ENCODE data around the gene FBXL3.
"Not testable (repeated sequence)": the region's sequence is repeated elsewhere in the genome, so short reads cannot be mapped to it uniquely, and the experiment has no call there.

The FBXL3 gene

DNA sequence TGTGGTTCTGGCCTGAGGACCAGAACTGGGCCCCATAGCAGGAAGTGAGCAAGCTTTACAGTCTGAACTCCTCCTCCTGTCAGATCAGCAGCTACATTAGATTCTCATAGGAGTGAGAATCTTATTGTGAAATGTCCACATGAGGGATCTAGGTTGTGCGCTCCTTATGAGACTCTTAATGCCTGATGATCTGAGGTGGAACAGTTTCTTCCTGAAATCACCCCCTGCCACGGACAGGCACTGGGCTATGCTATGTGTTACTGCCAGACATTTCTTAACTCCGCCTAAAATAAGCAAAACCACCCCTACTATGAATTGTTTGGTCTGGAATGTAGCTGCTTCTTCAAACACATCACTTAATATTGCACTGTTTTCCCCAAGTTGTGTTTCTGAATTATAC, 4.6 kb downstream of the FBXL3 start:
- DNase-seq: no peak

DNA sequence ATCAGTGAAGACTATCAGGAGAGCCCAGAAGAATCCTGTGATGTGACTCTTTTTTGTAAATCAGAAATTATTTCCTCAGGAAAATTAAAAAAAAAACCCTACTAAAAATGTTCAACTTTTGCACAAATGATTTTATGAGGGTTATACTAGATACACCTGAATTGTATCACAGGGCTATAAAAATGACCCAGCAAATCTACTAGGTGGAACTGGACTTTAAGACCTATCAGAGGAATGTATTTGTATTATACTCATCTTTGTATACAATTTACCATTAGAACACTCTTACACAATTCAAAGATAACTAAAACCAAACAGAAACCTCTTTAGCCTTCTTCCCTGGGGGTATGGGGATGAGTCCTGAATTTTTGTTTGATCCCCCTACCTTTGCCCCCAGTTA, 7.2 kb downstream of the FBXL3 start:
- no peak for DNase-seq

DNA sequence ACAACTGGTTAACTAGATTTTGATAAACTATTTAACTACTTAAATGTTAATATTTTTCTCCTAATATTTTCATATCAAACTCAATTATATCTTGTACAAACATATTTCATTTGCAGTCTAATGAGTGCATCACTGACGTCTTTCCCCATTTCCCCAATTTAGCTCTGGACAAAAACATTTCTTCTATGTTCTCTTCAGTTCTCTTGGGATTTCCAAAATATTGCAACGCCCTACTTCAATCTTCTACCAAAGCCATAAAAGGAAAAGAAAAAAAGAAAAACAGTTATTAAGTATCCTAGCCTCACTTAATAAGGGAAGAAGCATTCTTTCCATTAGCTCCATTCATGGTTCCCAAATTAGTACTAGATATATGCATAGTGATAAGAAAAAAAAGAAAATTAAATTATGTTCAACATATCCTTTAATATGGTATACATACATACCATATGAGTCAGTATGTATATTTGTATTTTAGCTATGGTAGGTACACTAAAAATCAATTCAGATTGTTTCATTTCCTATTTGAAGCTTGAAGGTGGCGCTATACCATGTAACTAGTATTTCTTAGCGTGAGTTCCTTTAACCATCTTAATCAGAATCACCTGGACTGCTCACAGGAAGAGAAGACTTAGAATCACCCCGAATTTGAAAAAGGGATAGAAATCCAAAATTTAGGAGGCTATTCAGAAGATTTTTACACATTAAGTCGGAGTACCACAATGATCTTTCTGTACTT, 9.9 kb downstream of the FBXL3 start:
- DNase-seq: no peak

DNA sequence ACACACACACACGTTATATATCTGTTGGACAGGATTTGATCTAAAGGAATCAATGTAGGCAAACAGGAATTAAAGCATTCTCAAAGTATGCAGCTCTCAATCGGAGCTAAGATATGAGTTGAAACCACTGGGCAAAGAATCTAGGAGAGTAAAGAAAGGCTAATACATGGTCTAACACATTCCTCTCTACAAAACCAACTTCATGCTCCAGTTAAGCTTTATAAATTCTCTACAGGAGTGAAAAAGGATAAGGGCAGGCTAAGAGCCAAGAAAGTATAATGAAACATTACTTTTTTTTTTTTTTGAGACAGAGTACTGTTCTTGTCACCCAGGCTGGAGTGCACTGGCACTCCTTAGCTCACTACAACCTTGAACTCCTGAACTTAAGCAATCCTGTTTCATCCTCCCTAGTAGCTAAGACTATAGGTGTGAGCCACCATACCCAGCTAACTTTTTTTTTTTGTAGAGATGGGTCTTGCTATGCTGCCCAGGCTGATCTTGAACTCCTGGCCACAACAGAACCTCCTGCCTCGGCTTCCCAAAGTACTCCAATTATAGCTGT, 10.6 kb downstream of the FBXL3 start:
- DNase-seq: no peak

DNA sequence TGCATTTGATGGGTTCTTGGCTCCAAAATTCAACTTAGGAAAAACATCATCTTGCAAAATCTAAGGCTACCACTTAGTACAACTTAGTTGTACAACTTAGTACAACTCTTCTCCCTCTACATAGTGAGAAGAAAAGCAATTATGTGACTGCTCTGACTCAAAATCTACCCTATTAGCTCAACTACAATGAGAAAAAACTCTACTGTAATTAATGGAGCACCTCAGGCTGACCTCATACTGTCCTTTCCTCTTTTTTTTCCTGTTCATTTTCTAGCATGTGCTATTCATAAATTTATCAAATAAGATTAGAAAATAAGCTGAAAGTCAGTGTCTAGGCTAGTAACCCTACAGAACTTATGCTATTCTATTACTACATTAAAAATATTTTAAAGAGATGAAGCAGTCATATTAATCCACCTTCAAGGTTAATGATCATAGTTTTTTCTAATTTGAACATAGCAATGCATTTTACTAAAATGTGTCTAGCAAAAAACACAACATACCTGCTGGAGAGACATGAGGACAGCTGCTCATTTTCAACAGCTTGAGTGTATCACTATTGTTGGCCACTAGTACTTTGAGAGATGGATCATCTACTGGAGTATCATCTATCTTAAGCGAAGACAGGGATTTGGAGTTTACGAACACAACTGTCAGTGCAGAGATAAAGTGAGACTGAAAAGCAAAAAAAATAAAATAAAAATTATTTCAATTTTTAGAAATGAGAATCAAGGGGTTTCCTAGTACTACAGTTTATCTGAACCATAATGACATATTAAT, 11.9 kb downstream of the FBXL3 start:
- DNase-seq: no peak

DNA sequence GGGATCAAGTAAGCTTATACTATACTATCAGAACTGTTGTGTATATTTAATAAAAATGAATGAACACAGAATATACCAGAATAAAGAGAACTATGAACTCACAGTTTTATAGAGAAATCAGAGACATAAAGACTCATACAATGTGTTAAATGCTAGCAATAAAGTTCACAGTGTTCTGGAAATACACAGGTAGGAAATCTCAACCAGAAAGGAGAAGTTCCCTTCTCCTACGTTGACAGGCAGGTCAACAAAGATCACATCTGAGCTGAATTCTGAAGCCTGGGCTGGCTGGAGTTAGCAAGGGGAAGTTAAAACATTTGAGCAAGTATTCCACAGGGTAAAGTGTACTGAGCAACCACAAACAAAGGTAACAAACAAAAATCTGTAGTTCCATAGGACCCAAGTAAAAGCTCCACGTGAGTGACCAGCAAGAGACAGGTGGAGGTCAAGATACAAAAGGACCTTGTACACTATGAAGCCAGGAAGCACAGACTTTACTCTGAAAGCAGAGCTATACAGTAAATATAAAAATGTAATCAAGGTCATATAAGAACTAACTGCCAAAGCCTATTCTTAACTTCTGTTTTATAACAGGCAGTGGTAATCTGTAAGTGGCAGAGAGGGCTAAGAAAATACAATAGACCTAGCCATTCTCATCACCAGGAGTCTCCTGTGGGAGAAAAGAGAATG, 13.0 kb downstream of the FBXL3 start:
- DNase-seq: no peak

DNA sequence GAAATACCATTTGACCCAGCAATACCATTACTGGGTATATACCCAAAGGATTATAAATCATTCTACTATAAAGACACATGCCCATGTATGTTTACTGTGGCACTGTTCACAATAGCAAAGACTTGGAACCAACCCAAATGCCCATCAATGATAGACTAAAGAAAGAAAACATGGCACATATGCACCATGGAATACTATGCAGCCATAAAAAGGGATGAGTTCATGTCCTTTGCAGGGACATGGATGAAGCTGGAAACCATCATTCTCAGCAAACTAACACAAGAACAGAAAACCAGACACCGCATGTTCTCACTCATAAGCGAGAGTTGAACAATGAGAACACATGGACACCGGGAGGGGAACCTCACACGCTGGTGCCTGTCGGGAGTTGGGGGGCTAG, 17.2 kb downstream of the FBXL3 start:
- not testable (repeated sequence) for DNase-seq

DNA sequence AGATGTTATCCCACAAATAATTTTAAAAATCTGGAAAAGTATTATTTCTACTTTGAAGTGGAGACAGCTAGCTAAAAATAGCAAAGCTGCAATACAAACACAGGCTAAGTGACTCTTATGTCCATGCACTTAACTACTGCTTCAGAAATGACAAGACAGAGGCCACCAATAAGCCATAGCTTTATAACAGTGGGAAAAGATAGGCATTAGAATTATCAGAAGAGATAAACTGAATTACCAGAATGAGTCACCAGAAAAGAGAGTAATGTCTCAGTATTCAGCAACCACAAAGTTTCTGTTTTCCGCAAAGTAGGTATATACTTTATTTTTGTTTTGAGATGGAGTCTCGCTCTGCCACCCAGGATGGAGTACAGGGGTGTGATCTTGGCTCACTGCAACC, 17.9 kb downstream of the FBXL3 start:
- DNase-seq: no peak

DNA sequence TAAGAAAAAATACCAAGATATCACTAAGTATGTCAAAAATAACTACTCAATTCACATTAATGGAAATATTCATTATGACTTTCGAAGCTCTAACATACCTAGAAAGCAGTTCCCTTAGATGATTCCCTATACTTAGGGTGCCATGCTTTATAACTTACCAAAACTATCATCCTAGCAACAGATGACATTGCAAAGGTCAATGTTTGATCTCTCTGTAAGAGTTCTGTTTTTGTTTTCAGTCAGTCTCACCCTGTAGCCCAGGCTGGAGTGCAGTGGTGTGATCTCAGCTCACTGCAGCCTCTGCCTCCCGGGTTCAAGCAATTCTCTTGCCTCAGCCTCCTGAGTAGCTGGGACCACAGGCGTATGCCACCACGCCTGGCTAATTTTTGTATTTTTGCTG, 18.6 kb downstream of the FBXL3 start:
- DNase-seq: not testable (repeated sequence)

DNA sequence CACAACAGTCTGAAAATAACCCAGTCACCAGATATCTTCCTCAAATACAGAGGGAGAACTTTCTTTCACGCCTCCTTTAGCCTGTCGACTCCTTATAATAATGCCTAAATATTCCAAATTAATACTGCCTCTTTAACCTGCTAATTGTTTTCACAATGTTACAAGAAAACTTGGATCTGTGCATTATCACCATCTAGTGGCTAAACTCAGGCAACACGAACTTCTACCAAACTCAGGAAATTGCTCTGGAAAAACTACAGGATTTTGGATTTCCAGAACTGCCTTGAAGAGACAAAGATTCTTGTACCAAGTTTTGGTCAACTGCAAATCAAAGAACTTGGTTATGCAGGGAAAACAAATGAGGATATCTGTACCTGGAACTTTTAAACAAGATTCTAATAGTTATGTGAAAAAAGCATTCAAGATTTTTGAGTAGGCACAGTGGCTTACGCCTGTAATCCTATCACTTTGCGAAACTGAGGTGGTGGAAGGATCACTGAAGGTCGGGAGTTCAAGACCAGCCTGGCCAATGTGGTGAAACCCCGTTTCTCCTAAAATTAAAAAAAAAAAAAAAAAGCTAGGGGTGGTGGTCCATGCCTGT, 24.3 kb downstream of the FBXL3 start:
- DNase-seq: peak; percentile 14

DNA sequence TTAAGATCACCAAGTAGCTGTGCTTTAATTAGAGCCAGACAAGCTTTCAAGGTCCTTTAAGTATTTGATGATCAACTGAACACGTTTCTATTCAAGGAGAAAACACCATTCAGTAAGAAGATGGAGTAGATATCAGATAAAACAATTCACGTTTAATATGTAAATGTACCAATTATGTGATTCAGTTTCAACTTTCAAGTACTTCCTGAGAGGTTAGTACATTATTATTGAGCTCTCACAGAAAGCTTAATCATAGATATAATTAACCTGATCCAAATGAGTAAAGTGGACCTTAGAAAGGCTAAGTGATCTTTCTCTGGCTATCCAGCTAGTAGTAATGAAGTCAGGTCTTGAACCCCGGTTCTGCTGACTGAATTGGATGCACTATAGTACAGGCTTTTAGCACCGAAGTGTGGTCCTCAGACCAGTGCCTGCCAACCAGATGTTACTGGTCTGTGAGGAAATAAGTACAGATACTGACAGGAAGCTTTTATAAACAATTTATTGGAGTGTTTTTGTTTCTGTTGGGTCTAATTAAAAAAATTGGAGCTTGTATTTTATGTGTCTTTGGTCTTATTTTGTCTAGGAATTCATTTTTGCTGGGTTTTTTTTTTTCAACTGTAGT, 24.9 kb downstream of the FBXL3 start:
- DNase-seq: no peak

DNA sequence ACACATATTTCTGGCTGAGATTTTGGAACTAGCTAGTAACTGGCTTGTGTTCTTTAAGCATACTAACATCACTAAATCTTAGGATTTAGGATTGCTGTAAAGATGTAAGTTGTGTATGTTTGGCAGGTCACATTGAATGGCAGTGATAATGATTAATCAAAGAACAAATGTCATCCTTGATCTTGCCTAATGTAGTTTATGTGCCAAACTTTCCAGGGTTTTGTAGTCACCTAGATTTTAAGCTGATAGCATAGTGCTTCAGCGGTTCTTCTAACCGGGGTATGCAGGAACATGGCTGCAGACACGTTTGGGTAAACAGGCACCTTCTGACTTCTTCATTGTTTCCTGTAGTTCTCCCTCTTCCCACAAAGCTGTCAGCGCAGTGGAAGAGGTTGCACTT, 25.4 kb downstream of the FBXL3 start:
- no peak for DNase-seq

DNA sequence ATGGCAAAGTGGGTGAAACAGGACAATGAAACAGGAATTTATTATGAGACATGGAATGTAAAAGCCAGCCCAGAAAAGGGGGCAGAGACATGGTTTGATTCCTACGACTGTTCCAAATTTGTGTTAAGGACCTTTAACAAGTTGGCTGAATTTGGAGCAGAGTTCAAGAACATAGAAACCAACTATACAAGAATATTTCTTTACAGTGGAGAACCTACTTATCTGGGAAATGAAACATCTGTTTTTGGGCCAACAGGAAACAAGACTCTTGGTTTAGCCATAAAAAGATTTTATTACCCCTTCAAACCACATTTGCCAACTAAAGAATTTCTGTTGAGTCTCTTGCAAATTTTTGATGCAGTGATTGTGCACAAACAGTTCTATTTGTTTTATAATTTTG, 26.5 kb downstream of the FBXL3 start:
- DNase-seq: no peak

DNA sequence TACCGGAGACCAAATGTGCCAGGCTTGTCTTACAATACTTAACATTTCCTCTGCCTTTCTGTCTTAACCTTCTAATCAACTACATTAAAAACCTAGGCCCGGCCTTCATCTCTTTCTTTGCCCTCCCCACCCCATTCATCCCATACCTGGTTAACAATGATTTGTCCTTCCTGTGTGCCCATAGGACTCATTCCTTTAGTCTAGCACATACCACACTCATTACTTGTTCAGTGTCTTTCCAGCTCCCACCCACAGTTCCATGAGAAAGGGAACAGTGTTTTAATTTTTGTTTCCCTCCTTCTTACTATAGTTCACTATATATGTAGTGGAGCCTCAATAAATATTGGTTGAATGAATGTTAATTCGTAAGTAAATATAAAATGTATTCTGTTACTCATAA, 32.7 kb downstream of the FBXL3 start:
- no peak for DNase-seq

DNA sequence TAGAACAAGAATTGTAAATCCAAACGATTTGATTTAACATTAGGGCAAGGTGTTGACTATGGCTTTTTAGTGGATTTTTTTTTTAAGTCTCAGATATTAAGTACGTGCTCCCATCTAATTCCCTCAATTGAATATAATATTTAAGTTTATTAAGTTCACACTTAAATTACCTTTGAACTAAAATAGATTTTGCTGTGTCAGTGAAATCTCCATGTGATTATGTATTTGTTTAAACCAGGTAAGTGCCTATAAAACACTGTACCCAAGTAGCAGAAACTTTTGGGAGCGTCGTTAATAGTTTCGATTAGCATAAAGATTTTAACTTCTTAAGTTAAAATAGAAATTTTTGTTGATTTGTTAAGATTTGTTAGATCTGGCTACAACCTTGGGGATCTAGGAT, 33.5 kb downstream of the FBXL3 start:
- DNase-seq: no peak

DNA sequence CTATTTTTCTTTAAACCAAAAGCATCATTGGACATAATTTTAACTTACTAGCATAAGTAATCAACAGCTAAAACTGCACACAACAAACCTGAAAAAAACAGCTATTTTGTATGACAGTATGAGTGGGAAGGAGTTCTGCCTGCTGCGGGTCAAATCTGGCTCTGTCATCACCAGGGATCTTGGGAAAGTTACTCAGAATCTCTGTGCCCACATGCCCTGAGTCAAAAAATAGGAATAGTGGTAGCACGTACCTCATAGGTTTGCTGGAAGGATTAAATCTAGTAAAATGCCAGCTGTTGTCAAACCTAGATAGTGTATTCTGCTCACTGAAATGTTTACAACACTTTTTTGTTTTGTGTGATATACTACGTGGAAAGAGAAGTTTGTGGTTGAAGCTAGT, 33.9 kb downstream of the FBXL3 start:
- DNase-seq: no peak

DNA sequence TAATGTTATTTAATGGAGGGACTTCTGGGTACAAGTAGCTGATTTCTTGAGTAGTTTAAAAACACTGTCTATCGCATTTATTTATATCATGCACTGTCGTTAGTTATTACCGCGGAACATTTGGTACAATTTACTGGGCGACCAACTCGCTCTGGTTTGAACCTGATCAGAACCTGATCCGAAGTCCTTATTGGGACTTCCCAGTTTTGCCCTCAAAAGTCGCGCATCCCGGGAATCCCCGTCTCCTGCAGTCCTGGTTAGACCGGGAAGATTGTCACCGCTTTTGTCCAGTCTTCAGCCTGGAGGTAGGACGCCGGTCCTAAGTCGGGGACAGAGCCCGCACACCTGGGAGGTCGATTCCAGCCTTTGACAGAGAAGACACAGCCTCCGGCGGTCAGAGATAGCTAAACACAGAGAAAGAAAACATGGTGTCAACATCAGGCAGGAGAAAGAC, 34.4 kb downstream of the FBXL3 start:
- DNase-seq: no peak

DNA sequence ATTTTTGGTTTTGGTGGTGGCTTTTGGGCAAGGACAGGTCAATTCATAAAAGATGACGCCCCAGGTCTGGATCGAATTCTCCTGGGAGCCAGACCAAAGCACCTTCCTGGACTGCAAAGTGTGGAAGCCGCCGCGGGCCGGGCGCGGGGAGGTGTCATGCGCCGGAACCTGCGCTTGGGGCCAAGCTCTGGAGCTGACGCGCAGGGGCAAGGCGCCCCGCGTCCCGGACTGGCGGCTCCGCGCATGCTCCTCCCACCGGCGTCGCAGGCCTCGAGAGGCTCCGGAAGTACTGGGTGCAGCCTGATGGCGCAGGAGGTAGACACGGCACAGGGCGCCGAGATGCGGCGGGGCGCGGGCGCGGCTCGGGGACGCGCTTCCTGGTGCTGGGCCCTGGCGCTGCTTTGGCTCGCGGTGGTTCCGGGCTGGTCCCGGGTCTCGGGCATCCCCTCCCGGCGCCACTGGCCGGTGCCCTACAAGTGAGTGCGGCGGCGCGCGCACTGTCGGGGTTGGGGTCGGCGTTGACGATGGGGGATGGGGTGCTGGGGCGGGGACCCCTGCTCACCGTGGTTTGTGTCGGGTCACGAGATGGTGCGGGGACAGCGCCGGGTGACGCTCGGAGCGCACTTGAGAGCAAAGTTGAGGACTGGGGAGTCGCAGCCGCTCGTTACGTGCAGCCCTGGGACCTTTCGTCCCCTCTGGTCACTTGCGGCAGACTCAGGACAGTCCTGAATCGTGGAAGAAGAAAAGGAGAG, 35.0 kb downstream of the FBXL3 start, which contains the start of gene CLN5:
TSS of gene CLN5 (plus strand) at position 286 of the 752 bp plus-strand sequence. CDS start at position 304, 18 bp downstream.
- DNase-seq: peak; percentile 95

DNA sequence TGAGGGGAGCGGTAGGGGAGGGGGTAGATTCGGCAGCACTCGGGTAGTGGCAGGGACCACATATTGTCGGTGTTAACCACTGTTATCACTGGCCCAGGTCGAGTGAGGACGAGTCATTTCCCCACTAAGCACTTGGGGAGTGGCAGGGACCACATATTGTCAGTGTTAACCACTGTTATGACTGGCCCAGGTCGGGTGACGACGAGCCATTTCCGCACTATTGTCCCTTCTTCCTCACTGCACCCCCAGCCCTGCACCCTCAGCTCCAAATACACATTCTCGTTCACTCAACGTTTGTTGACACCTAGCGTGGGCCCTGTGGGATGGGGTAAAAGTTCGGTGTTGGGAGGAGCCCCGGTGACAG, 35.5 kb downstream of the FBXL3 start:
- no peak for DNase-seq

DNA sequence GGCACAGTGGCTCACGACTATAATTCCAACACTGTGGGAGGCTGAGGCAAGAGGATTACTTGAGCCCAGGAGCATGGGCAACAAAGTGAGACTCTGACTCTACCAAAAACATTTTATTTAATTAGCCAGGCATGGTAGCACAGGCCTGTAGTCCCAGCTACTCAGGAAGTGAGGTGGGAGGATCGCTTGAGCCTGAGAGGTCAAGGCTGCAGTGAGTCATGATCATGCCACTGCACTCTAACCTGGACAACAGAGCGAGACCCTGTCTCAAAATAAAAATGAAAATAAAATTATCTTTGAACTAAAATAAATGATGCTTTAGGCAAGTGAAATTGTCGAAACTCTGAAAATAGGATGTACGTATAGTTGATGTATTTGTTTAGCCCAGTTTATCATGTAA, 43.3 kb downstream of the FBXL3 start:
- DNase-seq: no peak

DNA sequence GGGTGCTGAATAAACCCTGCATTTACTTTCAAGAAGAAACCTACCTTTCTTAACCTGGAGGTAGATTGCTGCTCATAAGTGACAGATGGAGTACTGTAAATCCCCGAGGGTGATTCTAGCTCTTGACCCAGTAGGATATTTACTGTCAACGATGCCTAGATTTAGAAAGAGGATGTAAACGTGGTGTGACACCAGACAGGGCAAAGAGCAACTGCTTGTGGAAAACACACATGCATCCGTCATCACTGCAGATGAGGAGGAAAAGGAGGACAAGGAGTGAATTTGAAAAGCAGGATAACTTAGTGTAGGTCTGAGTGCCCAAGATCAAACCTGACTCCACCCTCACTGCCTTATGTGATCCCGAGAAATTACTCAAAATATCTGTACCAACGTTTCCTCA, 44.9 kb downstream of the FBXL3 start:
- DNase-seq: no peak
